Measurements from ENCODE around the gene NEURL1.
A peak's percentile ranks its signal among the peaks of the same experiment; 100 is the strongest.

The NEURL1 gene

GRCh38 chr10:103566536-103566935 is 73.0 kb downstream of the NEURL1 start:
- no peak for DNase-seq

- no peak for DNase-seq
These were observed 75.0 kb downstream of the NEURL1 start for GRCh38 chr10:103568505-103568904.

GRCh38 chr10:103569896-103570295 is 76.4 kb downstream of the NEURL1 start:
- no peak for DNase-seq

GRCh38 chr10:103570844-103571655 is 77.5 kb downstream of the NEURL1 start:
- DNase-seq, result no peak

GRCh38 chr10:103571656-103571975 is 78.1 kb downstream of the NEURL1 start:
- no peak for DNase-seq

- DNase-seq, result no peak
These were observed 79.1 kb downstream of the NEURL1 start for GRCh38 chr10:103572347-103573204.

- DNase-seq, result no peak
These were observed 79.6 kb downstream of the NEURL1 start for GRCh38 chr10:103573205-103573487.

- no peak for DNase-seq
These were observed 80.9 kb downstream of the NEURL1 start for GRCh38 chr10:103574097-103575061.

- no peak for DNase-seq
These were observed 82.0 kb downstream of the NEURL1 start for GRCh38 chr10:103575416-103576075.

GRCh38 chr10:103576076-103576471 is 82.6 kb downstream of the NEURL1 start:
- no peak for DNase-seq

- DNase-seq, result no peak
These were observed 83.4 kb downstream of the NEURL1 start for GRCh38 chr10:103576862-103577261.

GRCh38 chr10:103578782-103579382 is 85.4 kb downstream of the NEURL1 start:
- DNase-seq, result no peak

- no peak for DNase-seq
These were observed 86.5 kb downstream of the NEURL1 start for GRCh38 chr10:103580011-103580410.

- no peak for DNase-seq
These were observed 86.9 kb downstream of the NEURL1 start for GRCh38 chr10:103580430-103580829.

- no peak for DNase-seq
These were observed 88.0 kb downstream of the NEURL1 start for GRCh38 chr10:103581499-103581898.

- no peak for DNase-seq
These were observed 89.0 kb downstream of the NEURL1 start for GRCh38 chr10:103582331-103583123.

GRCh38 chr10:103583871-103584215 is 90.3 kb downstream of the NEURL1 start:
- no peak for DNase-seq

- DNase-seq, result peak; percentile 73 to 80
These were observed 90.9 kb downstream of the NEURL1 start for GRCh38 chr10:103584216-103585010.

- peak in 1 of 2 experiments; percentile 31 for DNase-seq
These were observed 91.5 kb downstream of the NEURL1 start for GRCh38 chr10:103585011-103585405.

- DNase-seq, result no peak
These were observed 93.6 kb downstream of the NEURL1 start for GRCh38 chr10:103587073-103587472.
